ENCODE measurements around the gene SLC10A7.

Gene SLC10A7

DNA sequence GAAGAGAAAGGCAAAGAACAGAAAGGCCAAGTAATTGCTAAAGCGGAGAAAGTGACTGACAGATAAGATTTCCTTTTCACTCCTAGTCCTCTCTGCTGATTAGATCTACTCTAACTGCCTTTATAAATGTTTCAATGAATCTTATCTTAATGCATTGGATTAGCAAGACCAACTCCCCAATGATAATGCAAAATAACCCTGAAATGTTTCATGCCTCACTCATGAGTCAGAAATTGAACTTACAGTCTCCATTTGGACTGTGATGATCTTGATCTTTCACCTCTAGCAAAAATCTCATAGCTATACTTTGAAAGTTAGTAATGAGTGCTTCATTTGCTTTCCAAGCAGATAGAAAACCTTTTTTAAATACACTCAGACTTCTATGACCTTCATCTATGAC lies 26.5 kb downstream of the SLC10A7 start:
- Mint-ChIP-seq H3K27ac (no peak overlapping the region), H3K4me1 (peaks cover 13% of the 10 kb centered on the region)

GRCh38 chr4:146494143-146494542 lies 27.6 kb downstream of the SLC10A7 start:
- Mint-ChIP-seq H3K27ac (peak overlapping the region; percentile 3), H3K9me3 (no peaks in the 10 kb centered on the region), H3K27me3 (ENCODE audit: low read depth, poor library complexity) (no peaks in the 10 kb centered on the region), H3K36me3 (ENCODE audit: low read depth) (no peaks in the 10 kb centered on the region), H3K4me1 (peaks cover 13% of the 10 kb centered on the region), H3K4me3 (no peak overlapping the region)
- TF ChIP-seq, protein P1, sequence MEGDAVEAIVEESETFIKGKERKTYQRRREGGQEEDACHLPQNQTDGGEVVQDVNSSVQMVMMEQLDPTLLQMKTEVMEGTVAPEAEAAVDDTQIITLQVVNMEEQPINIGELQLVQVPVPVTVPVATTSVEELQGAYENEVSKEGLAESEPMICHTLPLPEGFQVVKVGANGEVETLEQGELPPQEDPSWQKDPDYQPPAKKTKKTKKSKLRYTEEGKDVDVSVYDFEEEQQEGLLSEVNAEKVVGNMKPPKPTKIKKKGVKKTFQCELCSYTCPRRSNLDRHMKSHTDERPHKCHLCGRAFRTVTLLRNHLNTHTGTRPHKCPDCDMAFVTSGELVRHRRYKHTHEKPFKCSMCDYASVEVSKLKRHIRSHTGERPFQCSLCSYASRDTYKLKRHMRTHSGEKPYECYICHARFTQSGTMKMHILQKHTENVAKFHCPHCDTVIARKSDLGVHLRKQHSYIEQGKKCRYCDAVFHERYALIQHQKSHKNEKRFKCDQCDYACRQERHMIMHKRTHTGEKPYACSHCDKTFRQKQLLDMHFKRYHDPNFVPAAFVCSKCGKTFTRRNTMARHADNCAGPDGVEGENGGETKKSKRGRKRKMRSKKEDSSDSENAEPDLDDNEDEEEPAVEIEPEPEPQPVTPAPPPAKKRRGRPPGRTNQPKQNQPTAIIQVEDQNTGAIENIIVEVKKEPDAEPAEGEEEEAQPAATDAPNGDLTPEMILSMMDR (IDR thresholded peaks at IDR 0.05): no peak
- DNase-seq: no peak

More for the DNA sequence above, 26.5 kb downstream of the SLC10A7 start:
- Mint-ChIP-seq H3K4me3 (no peak overlapping the region), H3K9me3 (no peaks in the 10 kb centered on the region), H3K27me3 (ENCODE audit: low read depth, poor library complexity) (no peaks in the 10 kb centered on the region), H3K36me3 (ENCODE audit: low read depth) (no peaks in the 10 kb centered on the region)
- TF ChIP-seq, protein P1 (IDR thresholded peaks at IDR 0.05): no peak
- DNase-seq: no peak

- H3K4me3 Mint-ChIP-seq: no peak overlapping the region
- peaks cover 5% of the 10 kb centered on the region for H3K4me1 Mint-ChIP-seq
- H3K9me3 Mint-ChIP-seq: no peaks in the 10 kb centered on the region
- TF ChIP-seq, protein P1 (IDR thresholded peaks at IDR 0.05): no peak
- no peaks in the 10 kb centered on the region for H3K36me3 Mint-ChIP-seq (ENCODE audit: low read depth)
- H3K27me3 Mint-ChIP-seq (ENCODE audit: low read depth, poor library complexity): no peaks in the 10 kb centered on the region
- no peak for DNase-seq
- H3K27ac Mint-ChIP-seq: no peak overlapping the region
These were observed 31.6 kb downstream of the SLC10A7 start for GRCh38 chr4:146490106-146490505.

DNA sequence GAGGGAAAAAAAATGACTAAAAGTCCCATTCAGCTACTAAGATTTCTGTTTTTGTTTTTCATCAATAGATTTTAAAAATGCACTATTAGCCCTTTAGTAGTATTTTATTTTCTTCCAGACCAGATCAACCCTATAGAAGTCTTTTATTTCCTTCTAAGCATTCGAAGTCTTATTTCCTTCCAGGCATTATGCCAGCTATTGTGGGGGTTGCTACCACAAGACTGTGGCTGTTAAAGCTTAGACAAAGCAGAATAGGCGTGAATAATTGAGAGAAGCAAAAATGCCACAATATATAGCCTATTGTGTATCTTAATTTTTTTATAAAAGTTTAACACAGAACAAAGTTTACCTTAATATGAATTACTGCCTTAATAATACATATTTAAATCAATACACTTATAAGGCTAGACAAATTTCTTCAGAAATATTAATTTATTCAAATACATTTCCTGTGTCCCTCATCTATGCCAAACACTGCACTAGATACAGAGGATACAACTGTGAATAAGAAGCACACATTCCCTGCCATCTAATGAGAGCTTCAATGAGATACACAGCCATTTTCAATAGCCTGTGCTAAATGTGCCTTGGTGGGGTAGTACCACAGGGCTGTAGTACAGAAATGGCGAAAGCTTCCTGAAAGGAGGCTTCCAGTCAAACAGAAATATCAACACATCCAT lies 33.1 kb downstream of the SLC10A7 start:
- peaks cover 6% of the 10 kb centered on the region for H3K9me3 Mint-ChIP-seq
- H3K4me3 Mint-ChIP-seq: no peak overlapping the region
- H3K36me3 Mint-ChIP-seq (ENCODE audit: low read depth): peaks cover 3% of the 10 kb centered on the region
- H3K27me3 Mint-ChIP-seq (ENCODE audit: low read depth, poor library complexity): no peaks in the 10 kb centered on the region
- TF ChIP-seq, protein P1 (IDR thresholded peaks at IDR 0.05): no peak
- no peak for DNase-seq
- H3K4me1 Mint-ChIP-seq: no peaks in the 10 kb centered on the region
- no peak overlapping the region for H3K27ac Mint-ChIP-seq

DNA sequence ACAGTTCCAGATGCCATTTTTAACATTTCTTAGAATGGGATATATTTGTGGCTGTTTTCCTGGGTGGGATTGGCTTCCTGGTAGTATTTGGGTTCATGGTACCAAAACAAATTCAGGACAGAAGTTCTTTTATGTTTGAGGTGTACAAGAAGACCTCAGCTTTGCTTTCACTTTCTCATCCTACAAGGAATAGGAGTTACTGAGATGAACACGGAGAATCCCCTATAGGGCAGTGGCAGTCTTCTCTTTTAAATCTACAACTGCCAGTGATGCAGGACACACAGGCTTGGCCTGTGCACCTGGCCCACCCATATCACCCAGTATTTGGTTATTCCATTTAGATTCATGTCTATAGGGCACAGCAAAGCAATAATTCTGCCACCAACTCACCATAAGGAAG lies 35.2 kb downstream of the SLC10A7 start:
- Mint-ChIP-seq H3K4me1 (no peaks in the 10 kb centered on the region), H3K36me3 (ENCODE audit: low read depth) (peaks cover 24% of the 10 kb centered on the region), H3K9me3 (peaks cover 27% of the 10 kb centered on the region), H3K27me3 (ENCODE audit: low read depth, poor library complexity) (no peaks in the 10 kb centered on the region), H3K4me3 (no peak overlapping the region), H3K27ac (no peak overlapping the region)
- TF ChIP-seq, protein P1 (IDR thresholded peaks at IDR 0.05): no peak
- DNase-seq: no peak

DNA sequence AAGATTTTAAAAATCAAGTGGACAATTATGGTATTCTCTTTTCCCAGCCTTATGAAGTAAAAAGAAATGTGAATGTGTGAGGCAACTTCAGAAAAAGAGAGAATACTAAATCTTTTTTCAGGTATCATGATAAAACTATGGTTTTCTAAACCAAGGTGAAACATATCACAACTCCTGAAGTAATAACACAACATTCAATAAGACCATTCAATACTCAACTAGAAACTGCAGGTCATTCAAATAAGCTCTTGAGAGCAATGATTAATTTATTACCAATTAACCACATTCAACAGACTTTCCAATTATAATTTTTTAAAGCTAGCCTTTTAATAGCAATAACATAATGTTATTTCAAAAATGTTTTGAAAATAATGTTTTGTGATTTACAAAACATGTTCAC lies 35.8 kb downstream of the SLC10A7 start:
- Mint-ChIP-seq H3K9me3 (peaks cover 28% of the 10 kb centered on the region), H3K27me3 (ENCODE audit: low read depth, poor library complexity) (no peaks in the 10 kb centered on the region), H3K4me3 (no peak overlapping the region), H3K36me3 (ENCODE audit: low read depth) (peaks cover 24% of the 10 kb centered on the region), H3K4me1 (no peaks in the 10 kb centered on the region), H3K27ac (no peak overlapping the region)
- TF ChIP-seq, protein P1 (IDR thresholded peaks at IDR 0.05): no peak
- DNase-seq: no peak
